Ovary (tissue), 3 donors: ENCODE results near the gene NLRC5.

Source experiments
- EP300 ChIP-seq: sonication (generic); formaldehyde crosslinking; IDR thresholded peaks from one replicate; pipeline ENCODE4 v1.6.1; 2017; ENCODE audit warnings: antibody characterized with exemption
- POLR2A ChIP-seq: fragments of 450-650 bp; IDR thresholded peaks from one replicate; pipeline ENCODE4 v1.6.1; 2017; ENCODE audit warnings: antibody characterized with exemption, mild to moderate bottlenecking, moderate library complexity
- TF ChIP-seq, protein P1 (sequence below), 3 donors: fragments of 450-650 bp in 2 of 3; fragments of 200-600 bp in 1 of 3; IDR thresholded peaks; one replicate each; pipeline versions ENCODE4 v1.5.1 to v1.8.0; 2016 to 2022; ENCODE audit warnings: antibody characterized with exemption in 3 of 3, mild to moderate bottlenecking in 1 of 3
- donor health status: DM: no; HTN: no; CAD: no.

DNA sequence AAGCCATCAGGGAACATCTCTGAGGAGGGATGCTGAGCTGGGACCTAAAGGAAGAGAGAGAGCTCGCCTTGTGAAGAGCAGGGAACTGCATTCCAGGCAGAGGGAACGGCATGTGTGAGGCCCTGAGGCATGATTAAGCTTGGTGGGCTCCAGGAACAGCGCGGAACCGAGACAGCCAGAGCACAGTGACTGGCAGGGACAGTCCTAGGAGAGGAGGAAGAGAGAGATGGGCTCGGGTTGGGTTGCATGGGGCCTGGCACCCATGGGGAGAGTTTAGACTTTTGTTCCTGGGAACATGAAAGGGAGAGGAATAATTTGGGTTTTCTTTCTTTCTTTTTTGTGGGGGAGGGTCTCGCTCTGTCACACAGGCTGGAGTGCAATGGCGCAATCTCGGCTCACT is 63.8 kb downstream of the NLRC5 start:
- TF ChIP-seq, protein P1, sequence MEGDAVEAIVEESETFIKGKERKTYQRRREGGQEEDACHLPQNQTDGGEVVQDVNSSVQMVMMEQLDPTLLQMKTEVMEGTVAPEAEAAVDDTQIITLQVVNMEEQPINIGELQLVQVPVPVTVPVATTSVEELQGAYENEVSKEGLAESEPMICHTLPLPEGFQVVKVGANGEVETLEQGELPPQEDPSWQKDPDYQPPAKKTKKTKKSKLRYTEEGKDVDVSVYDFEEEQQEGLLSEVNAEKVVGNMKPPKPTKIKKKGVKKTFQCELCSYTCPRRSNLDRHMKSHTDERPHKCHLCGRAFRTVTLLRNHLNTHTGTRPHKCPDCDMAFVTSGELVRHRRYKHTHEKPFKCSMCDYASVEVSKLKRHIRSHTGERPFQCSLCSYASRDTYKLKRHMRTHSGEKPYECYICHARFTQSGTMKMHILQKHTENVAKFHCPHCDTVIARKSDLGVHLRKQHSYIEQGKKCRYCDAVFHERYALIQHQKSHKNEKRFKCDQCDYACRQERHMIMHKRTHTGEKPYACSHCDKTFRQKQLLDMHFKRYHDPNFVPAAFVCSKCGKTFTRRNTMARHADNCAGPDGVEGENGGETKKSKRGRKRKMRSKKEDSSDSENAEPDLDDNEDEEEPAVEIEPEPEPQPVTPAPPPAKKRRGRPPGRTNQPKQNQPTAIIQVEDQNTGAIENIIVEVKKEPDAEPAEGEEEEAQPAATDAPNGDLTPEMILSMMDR (IDR thresholded peaks at IDR 0.05), result no peak
- TF ChIP-seq POLR2A (no peak), EP300 (no peak)
